HCT116 (cell line): ENCODE results near the gene CLEC16A. TPM values are rescaled to one million over a fixed set of nuclear protein-coding genes. Genes with fewer than 3 reads are reported as not detected.

ENCODE experiments used
- ATAC-seq: fragments of 200-7000 bp; cut with Tn5 transposase; 2 replicates; pipeline ENCODE4 v1.9.1; 2020; ENCODE audit warnings: mild to moderate bottlenecking, moderate library complexity
- BruUV-seq: library from RNA; stranded (reverse); fragments of 400-500 nt; replicated peaks from 2 replicates; lab custom pipeline; 2021; lab: Mats Ljungman, UMichigan
- CTCF ChIA-PET: fragments of 300-600 bp; sonication (Branson Sonifier 250); formaldehyde crosslinking; loops from one replicate; lab custom pipeline; 2021; ENCODE audit warnings: antibody characterized with exemption; lab: Charles Lee
- POLR2A ChIA-PET: fragments of 300-600, 350-600 bp; sonication (Branson Sonifier 250); formaldehyde crosslinking; loops from one replicate; lab custom pipeline; 2021; ENCODE audit warnings: antibody characterized with exemption; lab: Charles Lee
- RAD21 ChIA-PET, 2 experiments: fragments of 300-600 bp; sonication (Branson Sonifier 250); formaldehyde crosslinking; loops; one replicate each; lab custom pipeline; 2023; ENCODE audit warnings: low total read pairs in 2 of 2; ENCODE audit not compliant: uncharacterized antibody in 2 of 2, unreplicated experiment in 2 of 2, low non-redundant PET in 1 of 2; lab: Charles Lee
- DNase-seq: peaks from one replicate; pipeline ENCODE4 v3.0.0-alpha.2; 2010; ENCODE audit warnings: low read depth, low spot score
- H2AFZ ChIP-seq: fragments of 200-600 bp; shearing (Covaris generic), sonication (generic); 2 replicates; pipeline ENCODE4 v1.6.1; 2017; ENCODE audit warnings: low read depth, mixed run types, mixed read lengths, antibody characterized with exemption, low read length; ENCODE audit not compliant: poor library complexity, severe bottlenecking
- H3K27ac ChIP-seq: 2 replicates; pipeline ENCODE4 v1.5.1; 2012; ENCODE audit warnings: low read depth, low read length
- H3K27me3 ChIP-seq: fragments of 200-600 bp; sonication (generic); 2 replicates; pipeline ENCODE4 v1.6.1; 2016; ENCODE audit warnings: mixed run types, low read length, mixed read lengths; ENCODE audit not compliant: insufficient read depth
- H3K36me3 ChIP-seq, 2 experiments: fragments of 200-500 bp in 1 of 2; fragments of 200-600 bp in 1 of 2; sonication (Bioruptor generic) in 1 of 2; sonication (generic) in 1 of 2; 2 replicates each; pipeline versions ENCODE4 v1.5.1 to v1.6.1; 2014 to 2016; ENCODE audit warnings: low read length in 2 of 2, inconsistent platforms in 1 of 2, mixed read lengths in 1 of 2, mixed run types in 1 of 2; ENCODE audit not compliant: insufficient read depth in 2 of 2, control insufficient read depth in 1 of 2
- H3K4me1 ChIP-seq, 2 experiments: fragments of 200-600 bp in 1 of 2; sonication (generic) in 1 of 2; 2 replicates each; pipeline versions ENCODE4 v1.5.1 to v1.6.1; 2012 to 2017; ENCODE audit warnings: low read length in 2 of 2, inconsistent platforms in 1 of 2, mild to moderate bottlenecking in 1 of 2, mixed read lengths in 1 of 2, mixed run types in 1 of 2, moderate library complexity in 1 of 2; ENCODE audit not compliant: insufficient read depth in 2 of 2, control insufficient read depth in 1 of 2
- H3K4me2 ChIP-seq: fragments of 200-600 bp; sonication (generic); 2 replicates; pipeline ENCODE4 v1.6.1; 2017; ENCODE audit warnings: mixed run types, low read length, mixed read lengths
- H3K4me3 ChIP-seq, 2 experiments: fragments of 200-600 bp in 1 of 2; sonication (generic) in 1 of 2; replicated peaks in 1 of 2; 2 replicates each; pipeline ENCODE4 v1.5.1; 2011 to 2016; ENCODE audit warnings: low read length in 2 of 2, control low read depth in 1 of 2, low read depth in 1 of 2, mild to moderate bottlenecking in 1 of 2, mixed read lengths in 1 of 2, mixed run types in 1 of 2
- H3K79me2 ChIP-seq: fragments of 200-600 bp; sonication (generic); 2 replicates; pipeline ENCODE4 v1.6.1; 2017; ENCODE audit warnings: mild to moderate bottlenecking, mixed run types, low read length, moderate library complexity, mixed read lengths; ENCODE audit not compliant: insufficient read depth
- H3K9ac ChIP-seq: fragments of 200-600 bp; sonication (generic); 2 replicates; pipeline ENCODE4 v1.6.1; 2016; ENCODE audit warnings: low read length, mixed read lengths
- H3K9me2 ChIP-seq: fragments of 200-600 bp; sonication (generic), shearing (Covaris generic); 2 replicates; pipeline ENCODE4 v1.6.1; 2017; ENCODE audit warnings: mixed run types, mild to moderate bottlenecking, moderate library complexity; ENCODE audit not compliant: insufficient read depth
- H3K9me3 ChIP-seq, 2 experiments: fragments of 200-500 bp in 1 of 2; fragments of 200-600 bp in 1 of 2; sonication (Bioruptor generic) in 1 of 2; sonication (generic) in 1 of 2; 2 replicates each; pipeline ENCODE4 v1.6.1; 2014 to 2017; ENCODE audit warnings: low read length in 2 of 2, mixed read lengths in 2 of 2, inconsistent platforms in 1 of 2, low read depth in 1 of 2, mild to moderate bottlenecking in 1 of 2, mixed run types in 1 of 2, moderate library complexity in 1 of 2; ENCODE audit not compliant: control insufficient read depth in 1 of 2, insufficient read depth in 1 of 2
- H4K20me1 ChIP-seq: fragments of 200-600 bp; sonication (generic), shearing (Covaris generic); 2 replicates; pipeline ENCODE4 v1.6.1; 2017; ENCODE audit warnings: mixed run types, mild to moderate bottlenecking, moderate library complexity; ENCODE audit not compliant: insufficient read depth
- CBX3 ChIP-seq: IDR thresholded peaks from 2 replicates; pipeline ENCODE4 v1.6.1; 2012; ENCODE audit warnings: low read depth
- CEBPB ChIP-seq: IDR thresholded peaks from 2 replicates; pipeline ENCODE4 v1.6.1; 2012; ENCODE audit warnings: low read depth
- POLR2A ChIP-seq: IDR thresholded peaks from 2 replicates; pipeline ENCODE4 v1.7.0; 2011; ENCODE audit warnings: borderline replicate concordance; ENCODE audit not compliant: insufficient read depth, insufficient read length; ENCODE audit errors: extremely low read depth
- RAD21 ChIP-seq: IDR thresholded peaks from 2 replicates; pipeline ENCODE4 v1.6.1; 2012; ENCODE audit warnings: low read depth, mild to moderate bottlenecking
- SRF ChIP-seq: IDR thresholded peaks from 2 replicates; pipeline ENCODE4 v1.6.1; 2012; ENCODE audit warnings: low read depth
- intact Hi-C: fragments of 100-400 bp; cut with micrococcal nuclease; formaldehyde crosslinking; loops from 2 replicates; pipeline ENCODE4 v1.10.0; 2022
- total RNA-seq: library from RNA; stranded (reverse); gene quantifications from one replicate; pipeline ENCODE4 v1.2.1, GENCODE V29; 2021; ENCODE audit not compliant: unreplicated experiment
- TF ChIP-seq, protein P1 (sequence below): IDR thresholded peaks from 2 replicates; pipeline ENCODE4 v1.6.1; 2012
- TF ChIP-seq, protein P2 (sequence below): IDR thresholded peaks from 2 replicates; pipeline ENCODE4 v1.6.1; 2012
- TF ChIP-seq, protein P3 (sequence below), 3 experiments: fragments of 200-600 bp in 1 of 3; sonication (generic) in 1 of 3; IDR thresholded peaks in 2 of 3; conservative IDR thresholded peaks in 1 of 3; 2 replicates each; pipeline ENCODE4 v1.5.1; 2012 to 2017; ENCODE audit warnings: low read depth in 2 of 3, low read length in 2 of 3, antibody characterized with exemption in 1 of 3, borderline replicate concordance in 1 of 3, control low read depth in 1 of 3, mild to moderate bottlenecking in 1 of 3, mixed read lengths in 1 of 3, mixed run types in 1 of 3, moderate library complexity in 1 of 3; ENCODE audit not compliant: insufficient read depth in 1 of 3

The CLEC16A gene
- total RNA-seq, 1 experiment from 2014 or later, result 18.0 TPM

DNA sequence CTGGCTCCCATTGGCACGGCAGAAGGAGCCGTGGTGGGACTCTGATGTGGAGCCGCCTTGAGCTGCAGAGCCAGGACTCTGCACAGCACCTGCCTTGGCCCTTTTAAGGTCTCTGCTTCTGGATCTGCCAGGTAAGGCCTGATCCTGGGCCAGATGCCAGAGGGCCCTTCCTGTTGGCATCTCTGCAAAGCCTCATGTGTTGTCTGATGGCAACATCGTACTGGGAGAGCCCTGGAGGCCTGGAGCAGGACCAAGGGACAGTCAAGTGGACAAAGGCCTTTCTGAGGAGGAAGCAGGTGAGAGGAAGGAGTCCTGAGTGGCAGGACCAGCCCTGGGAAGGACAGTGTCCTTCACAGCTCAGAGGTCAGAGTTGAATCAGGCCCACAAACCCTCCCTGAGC, 285.5 kb downstream of the CLEC16A start:
- TF ChIP-seq, protein P1, sequence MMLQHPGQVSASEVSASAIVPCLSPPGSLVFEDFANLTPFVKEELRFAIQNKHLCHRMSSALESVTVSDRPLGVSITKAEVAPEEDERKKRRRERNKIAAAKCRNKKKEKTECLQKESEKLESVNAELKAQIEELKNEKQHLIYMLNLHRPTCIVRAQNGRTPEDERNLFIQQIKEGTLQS, result no peak
- no peak for TF ChIP-seq POLR2A
- no TSS peak for BruUV-seq
- no peak overlapping the region for H3K27ac ChIP-seq
- H4K20me1 ChIP-seq, result no peaks in the 10 kb centered on the region
- H3K9me2 ChIP-seq, result no peaks in the 10 kb centered on the region
- CTCF ChIA-PET, result no interaction called here
- DNase-seq (no peak), ATAC-seq (no peak)
- H3K9ac ChIP-seq, result no peak overlapping the region
- no peak overlapping the region for H3K4me3 ChIP-seq
- RAD21 ChIA-PET, result no interaction called here
- no peak overlapping the region for H3K4me2 ChIP-seq
- intact Hi-C loops, result no loop called here
- no peaks in the 10 kb centered on the region for H3K79me2 ChIP-seq
- no peaks in the 10 kb centered on the region for H3K9me3 ChIP-seq
- no peak overlapping the region for H2AFZ ChIP-seq
- H3K27me3 ChIP-seq, result no peaks in the 10 kb centered on the region
- no peaks in the 10 kb centered on the region for H3K36me3 ChIP-seq
- POLR2A ChIA-PET, result interaction anchor here (0.9 kb wide), 1 partner anchor 28 kb away, joined by 3 read pairs; no protein-coding TSS in a partner anchor
- H3K4me1 ChIP-seq, result peaks cover 3 to 4% of the 10 kb centered on the region in 2 experiments; a peak in 2 of 4 replicates

DNA sequence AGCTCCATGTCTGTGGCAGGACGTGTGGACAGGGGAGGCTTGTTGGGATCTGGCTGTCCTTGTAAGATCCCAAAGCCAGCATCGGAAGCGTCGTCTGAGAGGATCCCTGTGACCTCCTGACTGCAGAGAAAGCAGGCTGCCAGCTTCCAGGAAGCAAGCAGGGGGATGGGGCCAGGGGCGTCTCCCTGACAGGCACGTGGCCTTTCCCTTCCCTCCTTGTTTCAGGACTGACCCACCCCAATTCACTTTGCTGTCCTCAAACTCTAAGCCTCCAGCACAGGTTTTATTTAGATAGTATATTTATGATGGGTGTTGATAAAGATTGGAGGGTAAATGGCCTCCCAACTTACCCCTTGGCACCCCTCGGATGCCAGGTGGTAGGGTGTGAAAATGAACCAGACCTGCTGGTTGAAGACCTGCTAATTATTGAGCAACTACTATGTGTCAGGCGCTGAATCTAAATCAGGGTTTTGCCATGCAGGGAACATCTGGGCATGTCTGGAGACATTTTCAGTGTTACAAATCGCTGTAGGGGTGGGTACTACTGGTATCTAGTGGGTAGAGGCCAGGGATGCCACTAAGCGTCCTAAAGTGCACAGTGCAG, 287.1 kb downstream of the CLEC16A start:
- H3K4me1 ChIP-seq, result peaks cover 4 to 5% of the 10 kb centered on the region in 2 experiments; a peak in 2 of 4 replicates
- ATAC-seq (no peak), DNase-seq (no peak)
- intact Hi-C loops, result no loop called here
- no TSS peak for BruUV-seq
- no peaks in the 10 kb centered on the region for H3K79me2 ChIP-seq
- no peak overlapping the region for H3K4me3 ChIP-seq
- no peak overlapping the region for H3K9ac ChIP-seq
- H3K4me2 ChIP-seq, result no peak overlapping the region
- no peaks in the 10 kb centered on the region for H4K20me1 ChIP-seq
- H3K27ac ChIP-seq, result no peak overlapping the region
- no peak overlapping the region for H2AFZ ChIP-seq
- ChIA-PET POLR2A (no interaction called here), RAD21 (no interaction called here), CTCF (no interaction called here)
- no peak for TF ChIP-seq RAD21
- TF ChIP-seq CEBPB, result no peak
- TF ChIP-seq, protein P2, sequence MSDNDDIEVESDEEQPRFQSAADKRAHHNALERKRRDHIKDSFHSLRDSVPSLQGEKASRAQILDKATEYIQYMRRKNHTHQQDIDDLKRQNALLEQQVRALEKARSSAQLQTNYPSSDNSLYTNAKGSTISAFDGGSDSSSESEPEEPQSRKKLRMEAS, result no peak
- TF ChIP-seq, protein P3, sequence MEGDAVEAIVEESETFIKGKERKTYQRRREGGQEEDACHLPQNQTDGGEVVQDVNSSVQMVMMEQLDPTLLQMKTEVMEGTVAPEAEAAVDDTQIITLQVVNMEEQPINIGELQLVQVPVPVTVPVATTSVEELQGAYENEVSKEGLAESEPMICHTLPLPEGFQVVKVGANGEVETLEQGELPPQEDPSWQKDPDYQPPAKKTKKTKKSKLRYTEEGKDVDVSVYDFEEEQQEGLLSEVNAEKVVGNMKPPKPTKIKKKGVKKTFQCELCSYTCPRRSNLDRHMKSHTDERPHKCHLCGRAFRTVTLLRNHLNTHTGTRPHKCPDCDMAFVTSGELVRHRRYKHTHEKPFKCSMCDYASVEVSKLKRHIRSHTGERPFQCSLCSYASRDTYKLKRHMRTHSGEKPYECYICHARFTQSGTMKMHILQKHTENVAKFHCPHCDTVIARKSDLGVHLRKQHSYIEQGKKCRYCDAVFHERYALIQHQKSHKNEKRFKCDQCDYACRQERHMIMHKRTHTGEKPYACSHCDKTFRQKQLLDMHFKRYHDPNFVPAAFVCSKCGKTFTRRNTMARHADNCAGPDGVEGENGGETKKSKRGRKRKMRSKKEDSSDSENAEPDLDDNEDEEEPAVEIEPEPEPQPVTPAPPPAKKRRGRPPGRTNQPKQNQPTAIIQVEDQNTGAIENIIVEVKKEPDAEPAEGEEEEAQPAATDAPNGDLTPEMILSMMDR (IDR thresholded peaks at IDR 0.05 in 2 of 3, conservative IDR thresholded peaks at IDR 0.05 in 1 of 3; ENCODE audit: borderline replicate concordance in 1 of 3, insufficient read depth in 1 of 3, low read depth in 2 of 3, low read length in 2 of 3), result no peak
- TF ChIP-seq SRF, result no peak
- no peak for TF ChIP-seq CBX3
- no peaks in the 10 kb centered on the region for H3K36me3 ChIP-seq
- H3K9me3 ChIP-seq, result no peaks in the 10 kb centered on the region
- H3K9me2 ChIP-seq, result no peaks in the 10 kb centered on the region
- H3K27me3 ChIP-seq, result no peaks in the 10 kb centered on the region

Other genes with a start within 250 kb of the CLEC16A start
- gene TEKT5, start 249.6 kb upstream of the CLEC16A start, total RNA-seq, result 0.37 TPM
- gene NUBP1, start 200.7 kb upstream of the CLEC16A start, total RNA-seq, result 31.5 TPM
- gene TVP23A, start 125.8 kb upstream of the CLEC16A start, total RNA-seq, result not detected
- gene CIITA, start 67.4 kb upstream of the CLEC16A start, total RNA-seq, result 0.25 TPM
- 37.8 TPM for gene DEXI, start 2.1 kb upstream of the CLEC16A start, total RNA-seq